ENCODE measurements around the gene FHOD3. TPM values are rescaled to one million over a fixed set of nuclear protein-coding genes. Genes with fewer than 3 reads are reported as not detected.

The FHOD3 gene
- total RNA-seq, 2 donors from 2014 or later: 19.8 to 24.9 TPM

DNA sequence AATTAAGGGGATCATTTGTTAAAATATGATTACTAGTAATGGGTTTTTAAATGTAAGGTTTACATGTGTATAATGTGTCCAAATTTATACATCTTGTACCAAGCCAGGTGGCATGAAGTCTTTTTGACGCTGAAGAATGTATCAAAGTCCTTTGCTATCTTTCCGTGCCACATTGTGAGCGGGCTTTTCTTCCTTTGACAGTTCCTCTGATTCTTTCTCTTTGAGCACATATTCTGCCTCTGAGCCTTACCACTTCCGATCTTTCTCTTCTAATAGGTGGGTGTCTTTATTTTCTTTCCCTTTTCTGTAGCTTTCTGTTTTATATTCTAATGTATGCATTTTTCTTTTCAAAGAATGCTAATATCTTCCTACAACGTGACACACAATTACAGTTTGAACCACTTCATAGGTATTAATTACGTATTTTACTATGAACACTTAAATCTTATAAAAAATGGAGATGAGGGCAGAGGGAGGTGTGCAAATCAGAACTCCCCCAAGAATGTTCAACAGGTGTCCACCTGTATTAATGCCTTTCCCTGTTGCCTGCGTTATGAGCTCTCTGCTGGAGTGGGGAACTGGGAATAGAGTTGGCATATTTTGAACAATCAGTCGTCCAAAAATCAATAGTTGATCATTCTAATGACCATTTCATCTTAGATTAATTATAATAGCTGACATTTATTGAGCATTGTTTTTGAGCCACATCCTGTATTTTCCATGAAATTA, 355.8 kb downstream of the FHOD3 start:
- Histone ChIP-seq H3K27me3 (replicated peaks; ENCODE audit: insufficient read depth) (no peaks in the 10 kb centered on the region), H3K4me1 (ENCODE audit: control insufficient read depth in 1 of 2, low read depth in 2 of 2) (peaks cover 9 to 27% of the 10 kb centered on the region in 2 donors), H3K4me3 (no peak overlapping the region), H3K36me3 (no peaks in the 10 kb centered on the region), H3K9me3 (no peaks in the 10 kb centered on the region), H3K27ac (no peak overlapping the region)
- TF ChIP-seq CTCF (IDR thresholded peaks at IDR 0.05): no peak
- no peak for DNase-seq (ENCODE audit: low spot score)
- ATAC-seq (ENCODE audit: insufficient number of reproducible peaks, low FRiP score, low read depth): no peak

DNA sequence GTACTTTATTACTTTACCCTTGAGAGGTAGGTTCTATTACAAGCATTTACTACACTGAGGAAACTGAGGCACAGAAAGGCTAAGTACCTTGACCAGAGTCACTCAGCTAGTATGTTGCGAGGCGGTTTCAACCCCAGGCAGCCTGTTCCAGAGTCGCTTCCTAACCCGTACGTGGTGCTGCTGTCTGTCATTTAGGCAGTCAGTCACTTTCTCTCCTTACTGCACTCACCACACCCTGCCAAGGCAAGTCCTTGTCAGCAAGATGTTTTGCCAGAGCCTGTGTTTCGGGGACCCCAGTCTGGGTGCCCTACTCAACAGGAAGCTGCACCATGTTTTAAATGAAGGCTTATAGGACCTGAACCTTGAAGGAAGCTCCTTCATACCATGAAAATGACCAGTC, 356.4 kb downstream of the FHOD3 start:
- Histone ChIP-seq H3K9me3 (no peaks in the 10 kb centered on the region), H3K27ac (peak overlapping the region in 1 of 2 donors; percentile 84), H3K36me3 (no peaks in the 10 kb centered on the region), H3K27me3 (replicated peaks; ENCODE audit: insufficient read depth) (no peaks in the 10 kb centered on the region), H3K4me1 (ENCODE audit: control insufficient read depth in 1 of 2, low read depth in 2 of 2) (peaks cover 9 to 27% of the 10 kb centered on the region in 2 donors), H3K4me3 (no peak overlapping the region)
- no peak for ATAC-seq (ENCODE audit: insufficient number of reproducible peaks, low FRiP score, low read depth)
- TF ChIP-seq CTCF (IDR thresholded peaks at IDR 0.05): no peak
- DNase-seq (ENCODE audit: low spot score): no peak

DNA sequence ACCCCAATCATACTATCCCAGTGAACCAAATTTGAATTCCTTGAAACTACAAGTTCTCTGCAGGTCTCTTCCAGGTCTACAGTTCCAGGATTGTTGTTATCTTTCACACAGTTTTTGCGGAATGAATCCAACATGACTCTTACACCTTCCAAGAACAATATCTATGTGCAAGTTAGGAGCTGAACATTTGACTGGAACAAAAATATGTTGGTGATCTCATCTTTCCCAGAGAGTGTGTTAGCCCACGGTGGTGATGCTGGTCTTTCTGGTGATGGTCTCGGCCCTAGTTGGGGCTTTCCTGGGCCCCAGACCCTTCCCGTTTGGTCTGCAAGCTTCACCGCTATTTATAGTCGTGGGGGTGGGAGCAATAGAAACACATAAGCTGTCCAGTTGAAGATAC, 357.6 kb downstream of the FHOD3 start:
- H3K4me1 ChIP-seq (ENCODE audit: control insufficient read depth in 1 of 2, low read depth in 2 of 2): peaks cover 9 to 27% of the 10 kb centered on the region in 2 donors
- H3K9me3 ChIP-seq: no peaks in the 10 kb centered on the region
- no peaks in the 10 kb centered on the region for H3K36me3 ChIP-seq
- peak overlapping the region; percentile 69 to 84 for H3K27ac ChIP-seq
- no peak for TF ChIP-seq CTCF (IDR thresholded peaks at IDR 0.05)
- ATAC-seq (ENCODE audit: insufficient number of reproducible peaks, low FRiP score, low read depth) (peak; percentile 72), DNase-seq (ENCODE audit: low spot score) (no peak)
- H3K27me3 ChIP-seq (replicated peaks; ENCODE audit: insufficient read depth): no peaks in the 10 kb centered on the region
- H3K4me3 ChIP-seq: peak overlapping the region; percentile 46

DNA sequence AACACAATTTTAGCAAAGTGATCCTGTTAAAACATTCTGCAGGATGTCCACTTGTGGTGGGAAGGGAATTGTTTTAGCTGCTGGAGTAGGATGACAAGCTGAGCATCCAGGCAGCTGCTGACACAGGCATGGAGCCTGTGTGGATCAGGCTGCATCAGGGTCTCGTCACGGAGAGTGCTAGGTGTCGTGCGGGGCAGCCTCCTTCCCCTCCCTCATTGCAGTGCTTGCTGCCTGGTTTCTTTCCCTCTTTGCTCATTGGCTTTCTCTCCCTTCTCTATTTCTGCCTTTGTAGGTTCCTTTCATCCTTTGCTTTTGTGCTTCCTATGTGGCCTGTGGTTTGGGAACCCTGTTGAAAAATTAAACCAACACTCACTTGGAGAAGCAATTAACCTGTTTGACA, 358.4 kb downstream of the FHOD3 start:
- Histone ChIP-seq H3K4me1 (ENCODE audit: control insufficient read depth in 1 of 2, low read depth in 2 of 2) (peaks cover 9 to 27% of the 10 kb centered on the region in 2 donors), H3K4me3 (peak overlapping the region; percentile 14), H3K27me3 (replicated peaks; ENCODE audit: insufficient read depth) (no peaks in the 10 kb centered on the region), H3K36me3 (no peaks in the 10 kb centered on the region), H3K27ac (peak overlapping the region; percentile 69 to 84), H3K9me3 (no peaks in the 10 kb centered on the region)
- DNase-seq (ENCODE audit: low spot score): no peak
- ATAC-seq (ENCODE audit: insufficient number of reproducible peaks, low FRiP score, low read depth): no peak
- no peak for TF ChIP-seq CTCF (IDR thresholded peaks at IDR 0.05)

- Histone ChIP-seq H3K9me3 (no peaks in the 10 kb centered on the region), H3K27me3 (replicated peaks; ENCODE audit: insufficient read depth) (no peaks in the 10 kb centered on the region)
- ATAC-seq (ENCODE audit: insufficient number of reproducible peaks, low FRiP score, low read depth): no peak
These were observed 361.1 kb downstream of the FHOD3 start for GRCh38 chr18:36658611-36659010.

More at GRCh38 chr18:36658611-36659010, 361.1 kb downstream of the FHOD3 start:
- no peak for DNase-seq (ENCODE audit: low spot score)
- no peak for TF ChIP-seq CTCF (IDR thresholded peaks at IDR 0.05)
- H3K4me1 ChIP-seq (ENCODE audit: control insufficient read depth in 1 of 2, low read depth in 2 of 2): peaks cover 9 to 27% of the 10 kb centered on the region in 2 donors
- H3K36me3 ChIP-seq: no peaks in the 10 kb centered on the region
- no peak overlapping the region for H3K27ac ChIP-seq
- H3K4me3 ChIP-seq: no peak overlapping the region
